A549 (cell line): ENCODE results near the gene SUB1.

Experiments
- CEBPB ChIP-seq, 2 experiments: fragments of >200 bp in 1 of 2; sonication (Bioruptor Twin) in 1 of 2; formaldehyde crosslinking in 1 of 2; IDR thresholded peaks; 2 replicates each; pipeline ENCODE4 v1.6.1; 2012 to 2016
- CHD2 ChIP-seq: fragments of 150-350 bp; IDR thresholded peaks from 2 replicates; pipeline ENCODE4 v1.6.1; 2014; ENCODE audit warnings: low read length; ENCODE audit not compliant: partially characterized antibody
- EP300 ChIP-seq, 2 experiments: fragments of >200 bp; sonication (Bioruptor Twin); formaldehyde crosslinking; IDR thresholded peaks; 2 replicates in 1 of 2; 3 replicates in 1 of 2; pipeline ENCODE4 v1.6.1; 2016 to 2017
- ESRRA ChIP-seq: fragments of 150-350 bp; IDR thresholded peaks from 2 replicates; pipeline ENCODE4 v1.6.1; 2014; ENCODE audit warnings: mild to moderate bottlenecking, low read length, borderline replicate concordance
- HDAC2 ChIP-seq: fragments of 200-600 bp; sonication (generic); IDR thresholded peaks from 2 replicates; pipeline ENCODE4 v1.6.1; 2016
- HMGXB4 ChIP-seq: fragments of 250-450 bp; sonication (Bioruptor Pico); IDR thresholded peaks from 2 replicates; pipeline ENCODE4 v1.5.0; 2021; ENCODE audit warnings: mild to moderate bottlenecking, moderate library complexity, borderline replicate concordance
- HOXB5 ChIP-seq: fragments of 250-450 bp; sonication (Bioruptor Pico); IDR thresholded peaks from 2 replicates; pipeline ENCODE4 v1.5.0; 2020; ENCODE audit warnings: mild to moderate bottlenecking, moderate library complexity
- JUN ChIP-seq, 2 experiments: fragments of >200 bp; sonication (Bioruptor Twin); formaldehyde crosslinking; IDR thresholded peaks; 2 replicates in 1 of 2; 3 replicates in 1 of 2; pipeline ENCODE4 v1.6.1; 2016 to 2017
- KDM5A ChIP-seq: fragments of 200-600 bp; sonication (generic); IDR thresholded peaks from 2 replicates; pipeline ENCODE4 v1.6.1; 2016; ENCODE audit warnings: antibody characterized with exemption, mild to moderate bottlenecking
- PHF8 ChIP-seq: fragments of 200-600 bp; sonication (generic); IDR thresholded peaks from 2 replicates; pipeline ENCODE4 v1.6.1; 2016; ENCODE audit warnings: low read depth, mild to moderate bottlenecking, antibody characterized with exemption, moderate library complexity, borderline replicate concordance
- POLR2A ChIP-seq: IDR thresholded peaks from 2 replicates; pipeline ENCODE4 v1.6.1; 2012; ENCODE audit warnings: mild to moderate bottlenecking, low read length
- RCOR1 ChIP-seq: fragments of 150-350 bp; IDR thresholded peaks from 2 replicates; pipeline ENCODE4 v1.6.1; 2014; ENCODE audit warnings: antibody characterized with exemption, low read length, low read depth
- TF ChIP-seq, protein P1 (sequence below): fragments of >200 bp; sonication (Bioruptor Twin); formaldehyde crosslinking; IDR thresholded peaks from 3 replicates; pipeline ENCODE4 v1.5.1; 2016
- TF ChIP-seq, protein P2 (sequence below): fragments of 450-650 bp; IDR thresholded peaks from 2 replicates; pipeline ENCODE4 v1.6.1; 2014; ENCODE audit warnings: antibody characterized with exemption

- TF ChIP-seq, protein P1, sequence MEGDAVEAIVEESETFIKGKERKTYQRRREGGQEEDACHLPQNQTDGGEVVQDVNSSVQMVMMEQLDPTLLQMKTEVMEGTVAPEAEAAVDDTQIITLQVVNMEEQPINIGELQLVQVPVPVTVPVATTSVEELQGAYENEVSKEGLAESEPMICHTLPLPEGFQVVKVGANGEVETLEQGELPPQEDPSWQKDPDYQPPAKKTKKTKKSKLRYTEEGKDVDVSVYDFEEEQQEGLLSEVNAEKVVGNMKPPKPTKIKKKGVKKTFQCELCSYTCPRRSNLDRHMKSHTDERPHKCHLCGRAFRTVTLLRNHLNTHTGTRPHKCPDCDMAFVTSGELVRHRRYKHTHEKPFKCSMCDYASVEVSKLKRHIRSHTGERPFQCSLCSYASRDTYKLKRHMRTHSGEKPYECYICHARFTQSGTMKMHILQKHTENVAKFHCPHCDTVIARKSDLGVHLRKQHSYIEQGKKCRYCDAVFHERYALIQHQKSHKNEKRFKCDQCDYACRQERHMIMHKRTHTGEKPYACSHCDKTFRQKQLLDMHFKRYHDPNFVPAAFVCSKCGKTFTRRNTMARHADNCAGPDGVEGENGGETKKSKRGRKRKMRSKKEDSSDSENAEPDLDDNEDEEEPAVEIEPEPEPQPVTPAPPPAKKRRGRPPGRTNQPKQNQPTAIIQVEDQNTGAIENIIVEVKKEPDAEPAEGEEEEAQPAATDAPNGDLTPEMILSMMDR, result no peak
- TF ChIP-seq HOXB5 (CRISPR knock-in tag) (no peak), JUN (IDR thresholded peaks at IDR 0.05) (no peak), KDM5A (no peak), HDAC2 (no peak), CHD2 (no peak), ESRRA (no peak), RCOR1 (no peak), CEBPB (IDR thresholded peaks at IDR 0.05) (no peak), EP300 (IDR thresholded peaks at IDR 0.05) (no peak), PHF8 (no peak), POLR2A (no peak), HMGXB4 (no peak)
- TF ChIP-seq, protein P2, sequence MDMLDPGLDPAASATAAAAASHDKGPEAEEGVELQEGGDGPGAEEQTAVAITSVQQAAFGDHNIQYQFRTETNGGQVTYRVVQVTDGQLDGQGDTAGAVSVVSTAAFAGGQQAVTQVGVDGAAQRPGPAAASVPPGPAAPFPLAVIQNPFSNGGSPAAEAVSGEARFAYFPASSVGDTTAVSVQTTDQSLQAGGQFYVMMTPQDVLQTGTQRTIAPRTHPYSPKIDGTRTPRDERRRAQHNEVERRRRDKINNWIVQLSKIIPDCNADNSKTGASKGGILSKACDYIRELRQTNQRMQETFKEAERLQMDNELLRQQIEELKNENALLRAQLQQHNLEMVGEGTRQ, result no peak
These were observed 29.9 kb downstream of the SUB1 start for GRCh38 chr5:32615236-32615635.
